ENCODE data around the gene RBM20. TPM values are rescaled to one million over a fixed set of nuclear protein-coding genes. Genes with fewer than 3 reads are reported as not detected.
A peak's percentile ranks its signal among the peaks of the same experiment; 100 is the strongest.

Gene RBM20
- polyA plus RNA-seq, 1 donor (not counting 4 experiments of a cell fraction or from before 2014, with no cell fraction given): 0.01 TPM

GRCh38 chr10:110834629-110835301 lies 190.6 kb downstream of the RBM20 start:
- Histone ChIP-seq H3K27me3 (ENCODE audit: control insufficient read depth, extremely low read depth, insufficient read depth, low read length) (no peaks in the 10 kb centered on the region), H3K79me2 (ENCODE audit: control insufficient read depth, insufficient read depth, low read length) (no peaks in the 10 kb centered on the region), H2AFZ (ENCODE audit: control insufficient read depth, low read length) (no peak overlapping the region), H3K9me3 (ENCODE audit: control insufficient read depth, low read depth, low read length) (no peaks in the 10 kb centered on the region), H4K20me1 (ENCODE audit: control insufficient read depth, extremely low read depth, insufficient read depth, low read length) (no peaks in the 10 kb centered on the region), H3K4me2 (ENCODE audit: control insufficient read depth, extremely low read depth, insufficient read depth, low read depth, low read length) (peak overlapping the region; percentile 4), H3K27ac (ENCODE audit: control insufficient read depth, insufficient read depth, low read length) (no peak overlapping the region), H3K4me1 (ENCODE audit: control insufficient read depth, extremely low read depth, insufficient read depth, low read length) (peaks cover 19% of the 10 kb centered on the region), H3K9ac (ENCODE audit: control insufficient read depth, extremely low read depth, insufficient read depth, low read length) (no peak overlapping the region), H3K9me1 (ENCODE audit: control insufficient read depth, extremely low read depth, insufficient read depth, low read length) (no peaks in the 10 kb centered on the region), H3K36me3 (ENCODE audit: control insufficient read depth in 2 of 2, extremely low read depth in 1 of 2, insufficient read depth in 2 of 2, low read length in 2 of 2) (no peaks in the 10 kb centered on the region), H3K4me3 (ENCODE audit: control insufficient read depth in 2 of 3, extremely low read depth in 1 of 3, insufficient read depth in 2 of 3, low read depth in 1 of 3, low read length in 3 of 3) (no peak overlapping the region)
- DNase-seq (ENCODE audit: low read depth, low spot score) (no peak), FAIRE-seq (peak; percentile 66)
- dilution Hi-C loops (cut with MboI; ENCODE audit: extremely low pct_ligation_motif_present, low sequenced_read_pairs): no loop called here
- no peak for TF ChIP-seq EZH2 (IDR thresholded peaks at IDR 0.05; ENCODE audit: low read length)
- TF ChIP-seq CTCF (optimal IDR thresholded peaks at IDR 0.05 in 1 of 3, IDR thresholded peaks at IDR 0.05 in 1 of 3, conservative IDR thresholded peaks at IDR 0.05 in 1 of 3; ENCODE audit: extremely low read depth in 1 of 3, insufficient read depth in 2 of 3, low read length in 3 of 3): no peak

- no peak overlapping the region for H3K4me2 ChIP-seq (ENCODE audit: control insufficient read depth, extremely low read depth, insufficient read depth, low read depth, low read length)
- H3K36me3 ChIP-seq (ENCODE audit: control insufficient read depth in 2 of 2, extremely low read depth in 1 of 2, insufficient read depth in 2 of 2, low read length in 2 of 2): no peaks in the 10 kb centered on the region
- no peaks in the 10 kb centered on the region for H3K27me3 ChIP-seq (ENCODE audit: control insufficient read depth, extremely low read depth, insufficient read depth, low read length)
- dilution Hi-C loops (cut with MboI; ENCODE audit: extremely low pct_ligation_motif_present, low sequenced_read_pairs): no loop called here
- no peaks in the 10 kb centered on the region for H3K9me3 ChIP-seq (ENCODE audit: control insufficient read depth, low read depth, low read length)
- no peaks in the 10 kb centered on the region for H3K79me2 ChIP-seq (ENCODE audit: control insufficient read depth, insufficient read depth, low read length)
- H3K9me1 ChIP-seq (ENCODE audit: control insufficient read depth, extremely low read depth, insufficient read depth, low read length): no peaks in the 10 kb centered on the region
- H3K9ac ChIP-seq (ENCODE audit: control insufficient read depth, extremely low read depth, insufficient read depth, low read length): no peak overlapping the region
- FAIRE-seq: no peak
- H3K4me3 ChIP-seq (ENCODE audit: control insufficient read depth in 2 of 3, extremely low read depth in 1 of 3, insufficient read depth in 2 of 3, low read depth in 1 of 3, low read length in 3 of 3): no peak overlapping the region
- peaks cover 19% of the 10 kb centered on the region for H3K4me1 ChIP-seq (ENCODE audit: control insufficient read depth, extremely low read depth, insufficient read depth, low read length)
- H2AFZ ChIP-seq (ENCODE audit: control insufficient read depth, low read length): peak overlapping the region; percentile 8
- no peaks in the 10 kb centered on the region for H4K20me1 ChIP-seq (ENCODE audit: control insufficient read depth, extremely low read depth, insufficient read depth, low read length)
- DNase-seq (ENCODE audit: low read depth, low spot score): no peak
- TF ChIP-seq EZH2 (IDR thresholded peaks at IDR 0.05; ENCODE audit: low read length) (no peak), CTCF (optimal IDR thresholded peaks at IDR 0.05 in 1 of 3, IDR thresholded peaks at IDR 0.05 in 1 of 3, conservative IDR thresholded peaks at IDR 0.05 in 1 of 3; ENCODE audit: extremely low read depth in 1 of 3, insufficient read depth in 2 of 3, low read length in 3 of 3) (no peak)
- H3K27ac ChIP-seq (ENCODE audit: control insufficient read depth, insufficient read depth, low read length): no peak overlapping the region
These were observed 191.7 kb downstream of the RBM20 start for GRCh38 chr10:110835841-110836240.

Data from keratinocyte (primary cell).